Measurements from ENCODE around the gene ADARB2.

ADARB2 gene

GRCh38 chr10:1448252-1448930, 288.9 kb downstream of the ADARB2 start:
- TF ChIP-seq USF1 (IDR thresholded peaks at IDR 0.05) (no peak), FOXM1 (IDR thresholded peaks at IDR 0.05; ENCODE audit: borderline replicate concordance, low read depth) (no peak), TAF1 (IDR thresholded peaks at IDR 0.05; ENCODE audit: low read depth) (no peak), TEAD4 (IDR thresholded peaks at IDR 0.05) (no peak), MAX (IDR thresholded peaks at IDR 0.05) (no peak), YY1 (IDR thresholded peaks at IDR 0.05; ENCODE audit: low read depth) (no peak), CREB1 (IDR thresholded peaks at IDR 0.05; ENCODE audit: low read depth) (no peak), NFIC (IDR thresholded peaks at IDR 0.05) (no peak), EGR1 (IDR thresholded peaks at IDR 0.05) (no peak), CEBPB (IDR thresholded peaks at IDR 0.05) (no peak)

- no peak for TF ChIP-seq NFIC (IDR thresholded peaks at IDR 0.05)
- TF ChIP-seq FOXM1 (IDR thresholded peaks at IDR 0.05; ENCODE audit: borderline replicate concordance, low read depth) = no peak
- no peak for TF ChIP-seq RAD21 (IDR thresholded peaks at IDR 0.05; ENCODE audit: low read depth)
- no peak for TF ChIP-seq REST (IDR thresholded peaks at IDR 0.05; ENCODE audit: low read depth)
- TF ChIP-seq MAX (IDR thresholded peaks at IDR 0.05) = no peak
- TF ChIP-seq USF1 (IDR thresholded peaks at IDR 0.05) = no peak
- no peak for TF ChIP-seq TAF1 (IDR thresholded peaks at IDR 0.05; ENCODE audit: low read depth)
- TF ChIP-seq TEAD4 (IDR thresholded peaks at IDR 0.05) = no peak
- TF ChIP-seq ZBTB7A (IDR thresholded peaks at IDR 0.05; ENCODE audit: low read depth) = no peak
- TF ChIP-seq YY1 (IDR thresholded peaks at IDR 0.05; ENCODE audit: low read depth) = no peak
Observed at GRCh38 chr10:1444826-1445225, 292.5 kb downstream of the ADARB2 start.

- TF ChIP-seq ZBTB7A (IDR thresholded peaks at IDR 0.05; ENCODE audit: low read depth) (no peak), YY1 (IDR thresholded peaks at IDR 0.05; ENCODE audit: low read depth) (no peak), EGR1 (IDR thresholded peaks at IDR 0.05) (no peak), NFIC (IDR thresholded peaks at IDR 0.05) (no peak), TCF12 (IDR thresholded peaks at IDR 0.05; ENCODE audit: low read depth) (no peak), TEAD4 (IDR thresholded peaks at IDR 0.05) (no peak), CREB1 (IDR thresholded peaks at IDR 0.05; ENCODE audit: low read depth) (no peak), TAF1 (IDR thresholded peaks at IDR 0.05; ENCODE audit: low read depth) (no peak), EP300 (IDR thresholded peaks at IDR 0.05; ENCODE audit: borderline replicate concordance) (no peak), FOXM1 (IDR thresholded peaks at IDR 0.05; ENCODE audit: borderline replicate concordance, low read depth) (no peak)
Observed at GRCh38 chr10:1440897-1441296, 296.4 kb downstream of the ADARB2 start.

GRCh38 chr10:1434912-1435692, 302.2 kb downstream of the ADARB2 start:
- TF ChIP-seq EP300 (IDR thresholded peaks at IDR 0.05; ENCODE audit: borderline replicate concordance) = no peak
- no peak for TF ChIP-seq MAX (IDR thresholded peaks at IDR 0.05)
- TF ChIP-seq CREB1 (IDR thresholded peaks at IDR 0.05; ENCODE audit: low read depth) = no peak
- TF ChIP-seq TCF12 (IDR thresholded peaks at IDR 0.05; ENCODE audit: low read depth) = no peak
- no peak for TF ChIP-seq RAD21 (IDR thresholded peaks at IDR 0.05; ENCODE audit: low read depth)
- TF ChIP-seq TAF1 (IDR thresholded peaks at IDR 0.05; ENCODE audit: low read depth) = no peak
- no peak for TF ChIP-seq TEAD4 (IDR thresholded peaks at IDR 0.05)

- TF ChIP-seq TAF1 (IDR thresholded peaks at IDR 0.05; ENCODE audit: low read depth) = no peak
- TF ChIP-seq CEBPB (IDR thresholded peaks at IDR 0.05) = no peak
- TF ChIP-seq RAD21 (IDR thresholded peaks at IDR 0.05; ENCODE audit: low read depth) = no peak
- TF ChIP-seq NFIC (IDR thresholded peaks at IDR 0.05) = no peak
- no peak for TF ChIP-seq CREB1 (IDR thresholded peaks at IDR 0.05; ENCODE audit: low read depth)
- no peak for TF ChIP-seq ZBTB7A (IDR thresholded peaks at IDR 0.05; ENCODE audit: low read depth)
- no peak for TF ChIP-seq FOXM1 (IDR thresholded peaks at IDR 0.05; ENCODE audit: borderline replicate concordance, low read depth)
- no peak for TF ChIP-seq YY1 (IDR thresholded peaks at IDR 0.05; ENCODE audit: low read depth)
- no peak for TF ChIP-seq TCF12 (IDR thresholded peaks at IDR 0.05; ENCODE audit: low read depth)
- no peak for TF ChIP-seq USF1 (IDR thresholded peaks at IDR 0.05)
- no peak for TF ChIP-seq REST (IDR thresholded peaks at IDR 0.05; ENCODE audit: low read depth)
- no peak for TF ChIP-seq MAX (IDR thresholded peaks at IDR 0.05)
- no peak for TF ChIP-seq TEAD4 (IDR thresholded peaks at IDR 0.05)
- TF ChIP-seq EP300 (IDR thresholded peaks at IDR 0.05; ENCODE audit: borderline replicate concordance) = no peak
Observed at GRCh38 chr10:1434202-1434601, 303.1 kb downstream of the ADARB2 start.

Measured in Ishikawa (cell line).